ENCODE results near the gene LGR4.

LGR4 gene

GRCh38 chr11:27427183-27427980 lies 45.2 kb downstream of the LGR4 start:
- DNase-seq (ENCODE audit: low spot score): no peak

- DNase-seq (ENCODE audit: low spot score): no peak
Measured at GRCh38 chr11:27425814-27426213, 46.8 kb downstream of the LGR4 start.

GRCh38 chr11:27423125-27423524 lies 49.5 kb downstream of the LGR4 start:
- no peak for DNase-seq (ENCODE audit: low spot score)

- DNase-seq (ENCODE audit: low spot score): no peak
Measured at GRCh38 chr11:27421819-27422494, 50.6 kb downstream of the LGR4 start.

GRCh38 chr11:27420722-27421572 lies 51.6 kb downstream of the LGR4 start:
- no peak for DNase-seq (ENCODE audit: low spot score)

- DNase-seq (ENCODE audit: low spot score): no peak
Measured at GRCh38 chr11:27420217-27420616, 52.4 kb downstream of the LGR4 start.

- no peak for DNase-seq (ENCODE audit: low spot score)
Measured at GRCh38 chr11:27418356-27418755, 54.2 kb downstream of the LGR4 start.

GRCh38 chr11:27416568-27417176 lies 55.9 kb downstream of the LGR4 start:
- DNase-seq (ENCODE audit: low spot score): no peak

- no peak for DNase-seq (ENCODE audit: low spot score)
Measured at GRCh38 chr11:27414644-27415043, 57.9 kb downstream of the LGR4 start.

- DNase-seq (ENCODE audit: low spot score): no peak
Measured at GRCh38 chr11:27413218-27413617, 59.4 kb downstream of the LGR4 start.

- DNase-seq (ENCODE audit: low spot score): no peak
Measured at GRCh38 chr11:27412192-27412691, 60.3 kb downstream of the LGR4 start.

GRCh38 chr11:27411328-27411727 lies 61.3 kb downstream of the LGR4 start:
- DNase-seq (ENCODE audit: low spot score): no peak

GRCh38 chr11:27410272-27410671 lies 62.3 kb downstream of the LGR4 start:
- no peak for DNase-seq (ENCODE audit: low spot score)

- DNase-seq (ENCODE audit: low spot score): no peak
Measured at GRCh38 chr11:27409742-27410141, 62.8 kb downstream of the LGR4 start.

GRCh38 chr11:27409049-27409448 lies 63.5 kb downstream of the LGR4 start:
- DNase-seq (ENCODE audit: low spot score): no peak

- DNase-seq (ENCODE audit: low spot score): no peak
Measured at GRCh38 chr11:27408246-27408800, 64.3 kb downstream of the LGR4 start.

GRCh38 chr11:27406498-27407354 lies 65.9 kb downstream of the LGR4 start:
- no peak for DNase-seq (ENCODE audit: low spot score)

GRCh38 chr11:27405134-27405533 lies 67.5 kb downstream of the LGR4 start:
- no peak for DNase-seq (ENCODE audit: low spot score)

GRCh38 chr11:27404427-27404826 lies 68.2 kb downstream of the LGR4 start:
- DNase-seq (ENCODE audit: low spot score): no peak

GRCh38 chr11:27403195-27403594 lies 69.4 kb downstream of the LGR4 start:
- no peak for DNase-seq (ENCODE audit: low spot score)

GRCh38 chr11:27402450-27402849 lies 70.1 kb downstream of the LGR4 start:
- no peak for DNase-seq (ENCODE audit: low spot score)
